Right lobe of liver (tissue), 4 donors: ENCODE data around the gene TMEM51.

ENCODE experiments used
- CTCF ChIP-seq, 4 donors: fragments of 200-600 bp in 3 of 4; fragments of 450-650 bp in 1 of 4; IDR thresholded peaks; one replicate each; pipeline versions ENCODE4 v1.5.1 to v1.8.0; 2016 to 2022; ENCODE audit warnings: antibody characterized with exemption in 4 of 4, mild to moderate bottlenecking in 2 of 4
- POLR2A ChIP-seq: fragments of 450-650 bp; IDR thresholded peaks from one replicate; pipeline ENCODE4 v1.6.1; 2017; ENCODE audit warnings: antibody characterized with exemption, mild to moderate bottlenecking
- donor health status: DM: no; HTN: no; CAD: no.
- donor health status: DM: no; HTN: no; CAD: no.
- donor health status: DM: no; HTN: yes; CAD: no.

- no peak for TF ChIP-seq CTCF (IDR thresholded peaks at IDR 0.05)
- TF ChIP-seq POLR2A, result no peak
Measured at GRCh38 chr1:15125101-15125745, 28.3 kb upstream of the TMEM51 start.
